Activated CD4-positive, alpha-beta T cell treated with anti-CD3 and anti-CD28 coated beads, Interleukin-2, amount 10 ng/mL, durations not matched to agents 7 days and 5 days (primary cell): ENCODE data around the gene TMEM79. TPM values are rescaled to one million over a fixed set of nuclear protein-coding genes. Genes with fewer than 3 reads are reported as not detected.

Experiments used
- CTCF ChIA-PET: fragments of 350-600 bp; sonication (Branson Sonifier 250); formaldehyde crosslinking; loops from one replicate; lab custom pipeline; 2021; ENCODE audit warnings: antibody characterized with exemption; lab: Charles Lee
- POLR2A ChIA-PET: fragments of 350-600 bp; sonication (Branson Sonifier 250); formaldehyde crosslinking; loops from one replicate; lab custom pipeline; 2021; ENCODE audit warnings: antibody characterized with exemption; lab: Charles Lee
- DNase-seq: peaks from one replicate; pipeline ENCODE4 v3.0.0-alpha.2; 2020
- H3K27ac Mint-ChIP-seq: one replicate; pipeline ENCODE4 v1.8.0; 2021; ENCODE audit warnings: mild to moderate bottlenecking, moderate library complexity, mixed read lengths
- H3K27me3 Mint-ChIP-seq: one replicate; pipeline ENCODE4 v1.8.0; 2021; ENCODE audit warnings: mixed read lengths
- H3K36me3 Mint-ChIP-seq: one replicate; pipeline ENCODE4 v1.8.0; 2021; ENCODE audit warnings: low read depth, mixed read lengths
- H3K4me1 Mint-ChIP-seq: one replicate; pipeline ENCODE4 v1.8.0; 2021; ENCODE audit warnings: mixed read lengths
- H3K4me3 Mint-ChIP-seq: one replicate; pipeline ENCODE4 v1.8.0; 2021; ENCODE audit warnings: mild to moderate bottlenecking, moderate library complexity, mixed read lengths
- H3K9me3 Mint-ChIP-seq: one replicate; pipeline ENCODE4 v1.8.0; 2021; ENCODE audit warnings: mixed read lengths
- total RNA-seq, 2 experiments: library from RNA; stranded (reverse); gene quantifications; one replicate each; pipeline ENCODE4 v1.2.3, GENCODE V29; 2021

Gene TMEM79
- total RNA-seq, 2 experiments from 2014 or later = 11.6 to 14.4 TPM

GRCh38 chr1:156247460-156248322 is 36.4 kb upstream of the TMEM79 start, which contains the start of gene PAQR6:
PAQR6 (minus strand) TSS chr1:156248056; CDS start chr1:156246731, 1,325 bp downstream.
- CTCF ChIA-PET = interaction anchor here (0.6 to 4.7 kb wide), 6 partner anchors 11 to 151 kb away, joined by 3 to 21 read pairs (median 4); no protein-coding TSS in a partner anchor
- Mint-ChIP-seq H3K27me3 (no peaks in the 10 kb centered on the region), H3K36me3 (peaks cover 12% of the 10 kb centered on the region), H3K9me3 (no peaks in the 10 kb centered on the region), H3K4me3 (no peak within 1 kb of the TSS), H3K4me1 (peaks cover 34% of the 10 kb centered on the region), H3K27ac (peak within 1 kb of the TSS; percentile 77)
- POLR2A ChIA-PET = no interaction called here
- no peak for DNase-seq

GRCh38 chr1:156248323-156248683 is 35.8 kb upstream of the TMEM79 start:
- no peak overlapping the region for H3K4me3 Mint-ChIP-seq
- DNase-seq = no peak
- H3K27me3 Mint-ChIP-seq = no peaks in the 10 kb centered on the region
- POLR2A ChIA-PET = no interaction called here
- CTCF ChIA-PET = interaction anchor here (1.1 to 4.7 kb wide), 3 partner anchors 15 to 151 kb away, joined by 3 to 21 read pairs (median 4); no protein-coding TSS in a partner anchor
- H3K36me3 Mint-ChIP-seq = peaks cover 18% of the 10 kb centered on the region
- H3K4me1 Mint-ChIP-seq = peaks cover 35% of the 10 kb centered on the region
- H3K27ac Mint-ChIP-seq = peak overlapping the region; percentile 31
- no peaks in the 10 kb centered on the region for H3K9me3 Mint-ChIP-seq

GRCh38 chr1:156249593-156249992 is 34.5 kb upstream of the TMEM79 start:
- no peak overlapping the region for H3K27ac Mint-ChIP-seq
- ChIA-PET CTCF (interaction anchor here (0.6 kb wide), 1 partner anchor 15 kb away, joined by 3 read pairs; no protein-coding TSS in a partner anchor), POLR2A (no interaction called here)
- DNase-seq = no peak
- H3K36me3 Mint-ChIP-seq = peaks cover 26% of the 10 kb centered on the region
- H3K4me3 Mint-ChIP-seq = no peak overlapping the region
- H3K4me1 Mint-ChIP-seq = peaks cover 31% of the 10 kb centered on the region
- H3K27me3 Mint-ChIP-seq = no peaks in the 10 kb centered on the region
- no peaks in the 10 kb centered on the region for H3K9me3 Mint-ChIP-seq

GRCh38 chr1:156251527-156251926 is 32.6 kb upstream of the TMEM79 start:
- Mint-ChIP-seq H3K4me3 (no peak overlapping the region), H3K27me3 (no peaks in the 10 kb centered on the region), H3K9me3 (no peaks in the 10 kb centered on the region), H3K27ac (peak overlapping the region; percentile 46), H3K4me1 (peaks cover 19% of the 10 kb centered on the region), H3K36me3 (peaks cover 33% of the 10 kb centered on the region)
- ChIA-PET CTCF (interaction anchor here (0.9 to 1.7 kb wide), 8 partner anchors 8 to 155 kb away, joined by 3 to 10 read pairs (median 5); no protein-coding TSS in a partner anchor), POLR2A (no interaction called here)
- DNase-seq = no peak

GRCh38 chr1:156253634-156254033 is 30.5 kb upstream of the TMEM79 start:
- peaks cover 31% of the 10 kb centered on the region for H3K4me1 Mint-ChIP-seq
- H3K27me3 Mint-ChIP-seq = no peaks in the 10 kb centered on the region
- H3K36me3 Mint-ChIP-seq = peaks cover 49% of the 10 kb centered on the region
- no peak for DNase-seq
- ChIA-PET POLR2A (no interaction called here), CTCF (interaction anchor here (0.7 to 1.6 kb wide), 2 partner anchors 15 to 26 kb away, joined by 3 read pairs; no protein-coding TSS in a partner anchor)
- no peak overlapping the region for H3K4me3 Mint-ChIP-seq
- H3K9me3 Mint-ChIP-seq = no peaks in the 10 kb centered on the region
- no peak overlapping the region for H3K27ac Mint-ChIP-seq

- no peaks in the 10 kb centered on the region for H3K9me3 Mint-ChIP-seq
- peaks cover 55% of the 10 kb centered on the region for H3K36me3 Mint-ChIP-seq
- DNase-seq = no peak
- H3K27ac Mint-ChIP-seq = no peak overlapping the region
- H3K27me3 Mint-ChIP-seq = no peaks in the 10 kb centered on the region
- ChIA-PET CTCF (interaction anchor here (1.3 kb wide), 1 partner anchor 33 kb away, joined by 3 read pairs; no protein-coding TSS in a partner anchor), POLR2A (no interaction called here)
- no peak overlapping the region for H3K4me3 Mint-ChIP-seq
- peaks cover 14% of the 10 kb centered on the region for H3K4me1 Mint-ChIP-seq
These were observed 26.4 kb upstream of the TMEM79 start for GRCh38 chr1:156257711-156258110.

GRCh38 chr1:156258859-156259258 is 25.3 kb upstream of the TMEM79 start:
- peaks cover 55% of the 10 kb centered on the region for H3K36me3 Mint-ChIP-seq
- no peaks in the 10 kb centered on the region for H3K9me3 Mint-ChIP-seq
- CTCF ChIA-PET = interaction anchor here (1.3 to 1.8 kb wide), 2 partner anchors 13 to 34 kb away, joined by 4 to 8 read pairs; no protein-coding TSS in a partner anchor

GRCh38 chr1:156259805-156260204 is 24.3 kb upstream of the TMEM79 start:
- no peaks in the 10 kb centered on the region for H3K9me3 Mint-ChIP-seq
- peak overlapping the region; percentile 20 for H3K27ac Mint-ChIP-seq
- no peak overlapping the region for H3K4me3 Mint-ChIP-seq
- ChIA-PET POLR2A (no interaction called here), CTCF (interaction anchor here (0.9 to 1.8 kb wide), 6 partner anchors 8 to 124 kb away, joined by 3 to 8 read pairs (median 4); partner anchors contain the start of gene GLMP)
- H3K36me3 Mint-ChIP-seq = peaks cover 58% of the 10 kb centered on the region
- H3K4me1 Mint-ChIP-seq = peaks cover 14% of the 10 kb centered on the region
- no peak for DNase-seq
- H3K27me3 Mint-ChIP-seq = no peaks in the 10 kb centered on the region

More at GRCh38 chr1:156258859-156259258, 25.3 kb upstream of the TMEM79 start:
- Mint-ChIP-seq H3K4me3 (no peak overlapping the region), H3K27me3 (no peaks in the 10 kb centered on the region), H3K27ac (no peak overlapping the region), H3K4me1 (peaks cover 14% of the 10 kb centered on the region)
- no peak for DNase-seq
- POLR2A ChIA-PET = no interaction called here

- no peak overlapping the region for H3K27ac Mint-ChIP-seq
- H3K36me3 Mint-ChIP-seq = peaks cover 66% of the 10 kb centered on the region
- H3K27me3 Mint-ChIP-seq = no peaks in the 10 kb centered on the region
- ChIA-PET POLR2A (no interaction called here), CTCF (interaction anchor here (1.2 to 1.5 kb wide), 3 partner anchors 10 to 125 kb away, joined by 3 to 5 read pairs (median 4); no protein-coding TSS in a partner anchor)
- H3K9me3 Mint-ChIP-seq = no peaks in the 10 kb centered on the region
- peaks cover 14% of the 10 kb centered on the region for H3K4me1 Mint-ChIP-seq
- no peak for DNase-seq
- no peak overlapping the region for H3K4me3 Mint-ChIP-seq
These were observed 23.2 kb upstream of the TMEM79 start for GRCh38 chr1:156260896-156261295.

- no peaks in the 10 kb centered on the region for H3K9me3 Mint-ChIP-seq
- ChIA-PET POLR2A (no interaction called here), CTCF (interaction anchor here (0.5 to 1.5 kb wide), 4 partner anchors 11 to 38 kb away, joined by 3 to 5 read pairs (median 4); no protein-coding TSS in a partner anchor)
- no peak overlapping the region for H3K27ac Mint-ChIP-seq
- H3K36me3 Mint-ChIP-seq = peaks cover 67% of the 10 kb centered on the region
- H3K27me3 Mint-ChIP-seq = no peaks in the 10 kb centered on the region
- H3K4me3 Mint-ChIP-seq = no peak overlapping the region
- DNase-seq = no peak
- peaks cover 6% of the 10 kb centered on the region for H3K4me1 Mint-ChIP-seq
These were observed 21.5 kb upstream of the TMEM79 start for GRCh38 chr1:156262461-156263287.

- ChIA-PET POLR2A (no interaction called here), CTCF (interaction anchor here (0.5 to 1.2 kb wide), 3 partner anchors 10 to 38 kb away, joined by 3 to 4 read pairs (median 3); no protein-coding TSS in a partner anchor)
- Mint-ChIP-seq H3K4me3 (no peak overlapping the region), H3K27me3 (no peaks in the 10 kb centered on the region), H3K27ac (no peak overlapping the region), H3K9me3 (no peaks in the 10 kb centered on the region), H3K36me3 (peaks cover 69% of the 10 kb centered on the region), H3K4me1 (no peaks in the 10 kb centered on the region)
- no peak for DNase-seq
These were observed 20.9 kb upstream of the TMEM79 start for GRCh38 chr1:156263288-156263655.

GRCh38 chr1:156266051-156266450 is 18.1 kb upstream of the TMEM79 start:
- Mint-ChIP-seq H3K27ac (no peak overlapping the region), H3K36me3 (peaks cover 59% of the 10 kb centered on the region), H3K4me1 (no peaks in the 10 kb centered on the region), H3K4me3 (no peak overlapping the region), H3K9me3 (no peaks in the 10 kb centered on the region), H3K27me3 (no peaks in the 10 kb centered on the region)
- ChIA-PET CTCF (no interaction called here), POLR2A (no interaction called here)
- DNase-seq = no peak
